Neural cell (in vitro differentiated cells): ENCODE measurements around the gene RYK. TPM values are rescaled to one million over a fixed set of nuclear protein-coding genes. Genes with fewer than 3 reads are reported as not detected.

ENCODE experiments used
- H2AFZ ChIP-seq: fragments of 200-600, 300-800 bp; sonication (generic), shearing (Covaris generic); 2 replicates; pipeline ENCODE4 v1.6.0; 2014; ENCODE audit warnings: low read depth, mild to moderate bottlenecking, antibody characterized with exemption, low read length, moderate library complexity
- H3F3A ChIP-seq: fragments of 200-600 bp; shearing (Covaris generic); 2 replicates; pipeline ENCODE4 v1.6.1; 2016; ENCODE audit warnings: mild to moderate bottlenecking, moderate library complexity, mixed read lengths, antibody characterized with exemption, low read length; ENCODE audit not compliant: insufficient read depth, poor library complexity, severe bottlenecking
- H3K27ac ChIP-seq: fragments of 200-600, 300-800 bp; sonication (generic), shearing (Covaris generic); 2 replicates; pipeline ENCODE4 v1.5.1; 2014; ENCODE audit warnings: mild to moderate bottlenecking, low read length, moderate library complexity
- H3K27me3 ChIP-seq: fragments of 300-800, 200-600 bp; sonication (generic), shearing (Covaris generic); 2 replicates; pipeline ENCODE4 v1.6.0; 2014; ENCODE audit warnings: mild to moderate bottlenecking, low read depth, low read length, moderate library complexity; ENCODE audit not compliant: insufficient read depth
- H3K36me3 ChIP-seq: fragments of 300-800, 200-600 bp; sonication (generic), shearing (Covaris generic); 2 replicates; pipeline ENCODE4 v1.5.1; 2014; ENCODE audit warnings: mild to moderate bottlenecking, antibody characterized with exemption, low read length, moderate library complexity; ENCODE audit not compliant: insufficient read depth
- H3K4me2 ChIP-seq: fragments of 300-800, 200-600 bp; sonication (generic), shearing (Covaris generic); 2 replicates; pipeline ENCODE4 v1.6.0; 2014; ENCODE audit warnings: mild to moderate bottlenecking, low read length
- H3K4me3 ChIP-seq: fragments of 300-800, 200-600 bp; sonication (generic), shearing (Covaris generic); 2 replicates; pipeline ENCODE4 v1.5.1; 2014; ENCODE audit warnings: mild to moderate bottlenecking, low read length, moderate library complexity
- H3K79me2 ChIP-seq: fragments of 200-600 bp; shearing (Covaris generic); replicated peaks from 2 replicates; pipeline ENCODE4 v1.6.0; 2014; ENCODE audit warnings: mild to moderate bottlenecking, low read length, moderate library complexity; ENCODE audit not compliant: insufficient read depth
- H3K9ac ChIP-seq: fragments of 300-800, 200-600 bp; sonication (generic), shearing (Covaris generic); 2 replicates; pipeline ENCODE4 v1.6.1; 2016; ENCODE audit warnings: mild to moderate bottlenecking, low read length, mixed read lengths
- H3K9me2 ChIP-seq: fragments of 200-600 bp; shearing (Covaris generic); 2 replicates; pipeline ENCODE4 v1.6.1; 2016; ENCODE audit warnings: mild to moderate bottlenecking, low read length, mixed read lengths; ENCODE audit not compliant: insufficient read depth
- H3K9me3 ChIP-seq: fragments of 200-600, 300-800 bp; sonication (generic), shearing (Covaris generic); 2 replicates; pipeline ENCODE4 v1.6.1; 2016; ENCODE audit warnings: mild to moderate bottlenecking, mixed run types, low read length, moderate library complexity, mixed read lengths
- H4K20me1 ChIP-seq: fragments of 200-600 bp; shearing (Covaris generic); 2 replicates; pipeline ENCODE4 v1.6.1; 2016; ENCODE audit warnings: mild to moderate bottlenecking, mixed run types; ENCODE audit not compliant: insufficient read depth
- EP300 ChIP-seq: fragments of 450-650 bp; conservative IDR thresholded peaks from 2 replicates; pipeline ENCODE4 v1.6.1; 2014; ENCODE audit warnings: antibody characterized with exemption, mild to moderate bottlenecking, moderate library complexity; ENCODE audit not compliant: poor library complexity, severe bottlenecking
- EZH2 ChIP-seq: fragments of 200-600, 300-800 bp; shearing (Covaris generic), sonication (generic); IDR thresholded peaks from 2 replicates; pipeline ENCODE4 v1.6.1; 2014; ENCODE audit warnings: antibody characterized with exemption, low read length, borderline replicate concordance, mild to moderate bottlenecking; ENCODE audit not compliant: insufficient read depth, poor library complexity, severe bottlenecking
- MXI1 ChIP-seq: fragments of 450-650 bp; conservative IDR thresholded peaks from 2 replicates; pipeline ENCODE4 v1.6.1; 2014; ENCODE audit warnings: antibody characterized with exemption, mild to moderate bottlenecking; ENCODE audit not compliant: poor library complexity, severe bottlenecking
- POLR2AphosphoS5 ChIP-seq: IDR thresholded peaks from 2 replicates; pipeline ENCODE4 v1.6.1; 2012
- RAD21 ChIP-seq: fragments of 450-650 bp; conservative IDR thresholded peaks from 2 replicates; pipeline ENCODE4 v1.6.1; 2014; ENCODE audit warnings: antibody characterized with exemption, mild to moderate bottlenecking, moderate library complexity
- SMC3 ChIP-seq: fragments of 450-650 bp; conservative IDR thresholded peaks from 2 replicates; pipeline ENCODE4 v1.6.1; 2014; ENCODE audit warnings: antibody characterized with exemption, mild to moderate bottlenecking, moderate library complexity; ENCODE audit not compliant: poor library complexity
- TAF1 ChIP-seq: IDR thresholded peaks from 2 replicates; pipeline ENCODE4 v1.6.1; 2012; ENCODE audit warnings: low read depth
- polyA plus RNA-seq: library from polyadenylated mRNA; depleted of rRNA; stranded (reverse); fragments of >200 nt; gene quantifications from 2 replicates; pipeline ENCODE4 v1.2.3, GENCODE V29; 2014
- TF ChIP-seq, protein P1 (sequence below): IDR thresholded peaks from 2 replicates; pipeline ENCODE4 v1.6.1; 2012; ENCODE audit warnings: borderline replicate concordance
- TF ChIP-seq, protein P2 (sequence below): fragments of 450-650 bp; IDR thresholded peaks from 2 replicates; pipeline ENCODE4 v1.5.1; 2014; ENCODE audit warnings: antibody characterized with exemption, mild to moderate bottlenecking, moderate library complexity; ENCODE audit not compliant: poor library complexity, severe bottlenecking

The RYK gene
- polyA plus RNA-seq, 1 donor from 2014 or later: 68.6 TPM

DNA sequence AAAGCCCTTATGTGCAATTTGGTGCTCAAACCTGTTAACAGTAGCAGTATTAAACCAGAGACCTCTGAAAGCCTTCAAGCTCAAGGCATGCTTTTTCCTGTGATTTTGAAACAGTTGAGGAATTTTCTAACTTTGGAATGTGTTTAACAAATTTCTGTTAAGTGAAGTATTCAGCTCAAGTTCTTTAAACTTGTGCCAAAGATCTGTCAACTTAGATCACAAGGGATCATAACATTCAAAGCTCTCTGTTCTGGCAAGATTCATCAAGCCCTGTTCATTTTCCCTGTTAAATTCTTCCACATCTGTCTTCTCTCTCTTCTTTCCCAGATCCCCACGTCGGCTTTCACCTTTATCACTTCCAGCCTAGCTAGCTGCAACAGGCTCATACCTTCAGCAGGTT is 28.8 kb upstream of the RYK start:
- TF ChIP-seq EP300: no peak
- TF ChIP-seq EZH2: no peak
- no peak for TF ChIP-seq TAF1
- no peak for TF ChIP-seq RAD21
- TF ChIP-seq, protein P1, sequence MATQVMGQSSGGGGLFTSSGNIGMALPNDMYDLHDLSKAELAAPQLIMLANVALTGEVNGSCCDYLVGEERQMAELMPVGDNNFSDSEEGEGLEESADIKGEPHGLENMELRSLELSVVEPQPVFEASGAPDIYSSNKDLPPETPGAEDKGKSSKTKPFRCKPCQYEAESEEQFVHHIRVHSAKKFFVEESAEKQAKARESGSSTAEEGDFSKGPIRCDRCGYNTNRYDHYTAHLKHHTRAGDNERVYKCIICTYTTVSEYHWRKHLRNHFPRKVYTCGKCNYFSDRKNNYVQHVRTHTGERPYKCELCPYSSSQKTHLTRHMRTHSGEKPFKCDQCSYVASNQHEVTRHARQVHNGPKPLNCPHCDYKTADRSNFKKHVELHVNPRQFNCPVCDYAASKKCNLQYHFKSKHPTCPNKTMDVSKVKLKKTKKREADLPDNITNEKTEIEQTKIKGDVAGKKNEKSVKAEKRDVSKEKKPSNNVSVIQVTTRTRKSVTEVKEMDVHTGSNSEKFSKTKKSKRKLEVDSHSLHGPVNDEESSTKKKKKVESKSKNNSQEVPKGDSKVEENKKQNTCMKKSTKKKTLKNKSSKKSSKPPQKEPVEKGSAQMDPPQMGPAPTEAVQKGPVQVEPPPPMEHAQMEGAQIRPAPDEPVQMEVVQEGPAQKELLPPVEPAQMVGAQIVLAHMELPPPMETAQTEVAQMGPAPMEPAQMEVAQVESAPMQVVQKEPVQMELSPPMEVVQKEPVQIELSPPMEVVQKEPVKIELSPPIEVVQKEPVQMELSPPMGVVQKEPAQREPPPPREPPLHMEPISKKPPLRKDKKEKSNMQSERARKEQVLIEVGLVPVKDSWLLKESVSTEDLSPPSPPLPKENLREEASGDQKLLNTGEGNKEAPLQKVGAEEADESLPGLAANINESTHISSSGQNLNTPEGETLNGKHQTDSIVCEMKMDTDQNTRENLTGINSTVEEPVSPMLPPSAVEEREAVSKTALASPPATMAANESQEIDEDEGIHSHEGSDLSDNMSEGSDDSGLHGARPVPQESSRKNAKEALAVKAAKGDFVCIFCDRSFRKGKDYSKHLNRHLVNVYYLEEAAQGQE: no peak
- no peak for TF ChIP-seq SMC3
- TF ChIP-seq, protein P2, sequence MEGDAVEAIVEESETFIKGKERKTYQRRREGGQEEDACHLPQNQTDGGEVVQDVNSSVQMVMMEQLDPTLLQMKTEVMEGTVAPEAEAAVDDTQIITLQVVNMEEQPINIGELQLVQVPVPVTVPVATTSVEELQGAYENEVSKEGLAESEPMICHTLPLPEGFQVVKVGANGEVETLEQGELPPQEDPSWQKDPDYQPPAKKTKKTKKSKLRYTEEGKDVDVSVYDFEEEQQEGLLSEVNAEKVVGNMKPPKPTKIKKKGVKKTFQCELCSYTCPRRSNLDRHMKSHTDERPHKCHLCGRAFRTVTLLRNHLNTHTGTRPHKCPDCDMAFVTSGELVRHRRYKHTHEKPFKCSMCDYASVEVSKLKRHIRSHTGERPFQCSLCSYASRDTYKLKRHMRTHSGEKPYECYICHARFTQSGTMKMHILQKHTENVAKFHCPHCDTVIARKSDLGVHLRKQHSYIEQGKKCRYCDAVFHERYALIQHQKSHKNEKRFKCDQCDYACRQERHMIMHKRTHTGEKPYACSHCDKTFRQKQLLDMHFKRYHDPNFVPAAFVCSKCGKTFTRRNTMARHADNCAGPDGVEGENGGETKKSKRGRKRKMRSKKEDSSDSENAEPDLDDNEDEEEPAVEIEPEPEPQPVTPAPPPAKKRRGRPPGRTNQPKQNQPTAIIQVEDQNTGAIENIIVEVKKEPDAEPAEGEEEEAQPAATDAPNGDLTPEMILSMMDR: no peak
- TF ChIP-seq MXI1: no peak
- TF ChIP-seq POLR2AphosphoS5: no peak
- H3F3A ChIP-seq: no peaks in the 10 kb centered on the region
- no peak overlapping the region for H3K9ac ChIP-seq
- no peaks in the 10 kb centered on the region for H3K9me2 ChIP-seq
- H3K27ac ChIP-seq: no peak overlapping the region
- H3K36me3 ChIP-seq: no peaks in the 10 kb centered on the region
- H3K4me3 ChIP-seq: no peak overlapping the region
- no peak overlapping the region for H2AFZ ChIP-seq
- no peaks in the 10 kb centered on the region for H3K79me2 ChIP-seq
- H4K20me1 ChIP-seq: no peaks in the 10 kb centered on the region
- no peaks in the 10 kb centered on the region for H3K27me3 ChIP-seq
- no peak overlapping the region for H3K4me2 ChIP-seq
- H3K9me3 ChIP-seq: no peaks in the 10 kb centered on the region

DNA sequence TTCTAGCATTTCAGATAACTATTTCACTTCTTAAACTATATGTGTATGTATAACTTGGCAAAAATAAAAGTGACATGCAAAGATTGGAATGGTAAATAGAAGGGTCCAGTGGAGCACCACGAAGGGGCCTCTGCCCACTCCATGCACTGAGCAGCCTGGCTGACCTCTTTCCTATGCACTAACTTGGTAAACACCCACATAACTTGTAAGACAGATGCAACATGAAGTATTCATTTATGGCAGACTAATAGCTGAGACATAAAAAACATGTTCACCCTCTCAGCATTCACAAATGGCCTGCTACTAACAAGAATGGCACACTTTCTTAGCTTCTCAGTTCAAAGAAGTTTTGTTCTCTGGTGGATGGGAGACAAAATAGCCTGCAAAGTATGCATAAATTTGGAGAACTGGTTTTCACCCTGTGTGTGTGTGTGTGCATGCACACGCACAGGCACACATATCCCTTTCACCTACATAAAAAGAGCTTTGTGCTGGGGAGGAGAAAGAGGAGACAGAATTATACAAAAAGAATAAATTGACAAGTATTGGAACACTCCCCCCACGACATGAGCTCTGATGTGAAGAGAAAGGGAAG is 26.5 kb upstream of the RYK start:
- Histone ChIP-seq H3K27me3 (no peaks in the 10 kb centered on the region), H3K4me2 (no peak overlapping the region), H3K9me3 (no peaks in the 10 kb centered on the region), H3K4me3 (no peak overlapping the region), H3K9me2 (no peaks in the 10 kb centered on the region), H3K79me2 (no peaks in the 10 kb centered on the region), H3K9ac (no peak overlapping the region), H2AFZ (no peak overlapping the region), H3K36me3 (no peaks in the 10 kb centered on the region), H3K27ac (no peak overlapping the region), H4K20me1 (no peaks in the 10 kb centered on the region), H3F3A (no peaks in the 10 kb centered on the region)
- TF ChIP-seq SMC3 (no peak), RAD21 (no peak), MXI1 (no peak), EZH2 (no peak), POLR2AphosphoS5 (no peak), EP300 (no peak)
- TF ChIP-seq, protein P2: no peak
